Measurements from ENCODE around the gene OCIAD1. TPM values are rescaled to one million over a fixed set of nuclear protein-coding genes. Genes with fewer than 3 reads are reported as not detected.

OCIAD1 gene
- total RNA-seq, 1 experiment from 2014 or later: 103 TPM

DNA sequence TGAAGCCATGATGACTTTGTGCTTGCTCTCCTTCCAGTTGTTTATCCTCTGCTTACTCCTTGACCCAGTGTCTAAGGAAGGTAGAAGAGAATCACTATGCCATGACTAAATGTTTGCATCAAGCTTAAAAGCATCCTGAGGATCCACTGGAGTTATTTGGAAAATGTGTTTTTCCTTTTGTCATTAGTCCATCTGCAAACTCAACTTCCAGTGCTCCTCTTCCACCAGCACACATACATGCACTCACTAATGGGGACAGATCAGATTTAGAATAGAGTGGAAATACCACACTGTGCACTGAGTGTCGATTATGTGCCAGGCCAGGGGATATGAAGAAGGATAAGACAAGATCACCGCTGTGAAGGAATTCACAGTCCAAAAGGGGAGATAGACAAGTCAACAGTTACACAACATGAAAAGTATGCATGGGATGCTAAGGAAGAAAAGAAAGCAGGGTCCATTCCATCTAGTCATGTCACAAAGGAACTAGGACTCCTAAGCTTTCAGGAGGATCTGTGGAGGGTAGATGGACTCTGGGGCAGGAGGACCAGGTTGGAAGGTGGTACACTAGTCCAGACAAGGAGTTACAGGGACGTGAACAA lies 73.8 kb downstream of the OCIAD1 start:
- no TSS peak for BruUV-seq (replicated peaks)
- in situ Hi-C loops (cut with HindIII; ENCODE audit: low pct_unique_long_range_greater_than_20kb, low sequenced_read_pairs): no loop called here
- Histone ChIP-seq H3K27me3 (ENCODE audit: control insufficient read depth, insufficient read depth, low read length) (no peaks in the 10 kb centered on the region), H3K4me1 (ENCODE audit: control insufficient read depth, insufficient read depth, low read length) (peaks cover 5% of the 10 kb centered on the region), H3K27ac (ENCODE audit: low read length) (no peak overlapping the region), H3K9me3 (ENCODE audit: control insufficient read depth, insufficient read depth, low read depth, low read length) (no peaks in the 10 kb centered on the region), H3K36me3 (ENCODE audit: control insufficient read depth, insufficient read depth, low read length) (no peaks in the 10 kb centered on the region), H3K4me3 (ENCODE audit: low read depth in 2 of 2, low read length in 2 of 2) (0 out of 4 replicates have a peak overlapping the region, but pooled peaks of 1 of the 2 experiments have one; percentile 9)
- POLR2A ChIA-PET: no interaction called here
- DNase-seq (ENCODE audit: low read depth, low spot score): no peak
- TF ChIP-seq, protein P1, sequence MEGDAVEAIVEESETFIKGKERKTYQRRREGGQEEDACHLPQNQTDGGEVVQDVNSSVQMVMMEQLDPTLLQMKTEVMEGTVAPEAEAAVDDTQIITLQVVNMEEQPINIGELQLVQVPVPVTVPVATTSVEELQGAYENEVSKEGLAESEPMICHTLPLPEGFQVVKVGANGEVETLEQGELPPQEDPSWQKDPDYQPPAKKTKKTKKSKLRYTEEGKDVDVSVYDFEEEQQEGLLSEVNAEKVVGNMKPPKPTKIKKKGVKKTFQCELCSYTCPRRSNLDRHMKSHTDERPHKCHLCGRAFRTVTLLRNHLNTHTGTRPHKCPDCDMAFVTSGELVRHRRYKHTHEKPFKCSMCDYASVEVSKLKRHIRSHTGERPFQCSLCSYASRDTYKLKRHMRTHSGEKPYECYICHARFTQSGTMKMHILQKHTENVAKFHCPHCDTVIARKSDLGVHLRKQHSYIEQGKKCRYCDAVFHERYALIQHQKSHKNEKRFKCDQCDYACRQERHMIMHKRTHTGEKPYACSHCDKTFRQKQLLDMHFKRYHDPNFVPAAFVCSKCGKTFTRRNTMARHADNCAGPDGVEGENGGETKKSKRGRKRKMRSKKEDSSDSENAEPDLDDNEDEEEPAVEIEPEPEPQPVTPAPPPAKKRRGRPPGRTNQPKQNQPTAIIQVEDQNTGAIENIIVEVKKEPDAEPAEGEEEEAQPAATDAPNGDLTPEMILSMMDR (IDR thresholded peaks at IDR 0.05): no peak
- CTCF ChIA-PET: no interaction called here
- no peak for ATAC-seq
- intact Hi-C loops (cut with micrococcal nuclease; ENCODE audit: unreplicated experiment): no loop called here

- intact Hi-C loops (cut with micrococcal nuclease; ENCODE audit: unreplicated experiment): no loop called here
- ChIA-PET CTCF (no interaction called here), POLR2A (no interaction called here)
- Histone ChIP-seq H3K27me3 (ENCODE audit: control insufficient read depth, insufficient read depth, low read length) (no peaks in the 10 kb centered on the region), H3K9me3 (ENCODE audit: control insufficient read depth, insufficient read depth, low read depth, low read length) (no peaks in the 10 kb centered on the region), H3K4me3 (ENCODE audit: low read depth in 2 of 2, low read length in 2 of 2) (peak overlapping the region; percentile 59 to 60), H3K27ac (ENCODE audit: low read length) (no peak overlapping the region), H3K36me3 (ENCODE audit: control insufficient read depth, insufficient read depth, low read length) (no peaks in the 10 kb centered on the region), H3K4me1 (ENCODE audit: control insufficient read depth, insufficient read depth, low read length) (peaks cover 4% of the 10 kb centered on the region; the same call in 1 of the 2 replicates)
- TF ChIP-seq, protein P1 (IDR thresholded peaks at IDR 0.05): peak; percentile 48
- TF ChIP-seq, protein P2, sequence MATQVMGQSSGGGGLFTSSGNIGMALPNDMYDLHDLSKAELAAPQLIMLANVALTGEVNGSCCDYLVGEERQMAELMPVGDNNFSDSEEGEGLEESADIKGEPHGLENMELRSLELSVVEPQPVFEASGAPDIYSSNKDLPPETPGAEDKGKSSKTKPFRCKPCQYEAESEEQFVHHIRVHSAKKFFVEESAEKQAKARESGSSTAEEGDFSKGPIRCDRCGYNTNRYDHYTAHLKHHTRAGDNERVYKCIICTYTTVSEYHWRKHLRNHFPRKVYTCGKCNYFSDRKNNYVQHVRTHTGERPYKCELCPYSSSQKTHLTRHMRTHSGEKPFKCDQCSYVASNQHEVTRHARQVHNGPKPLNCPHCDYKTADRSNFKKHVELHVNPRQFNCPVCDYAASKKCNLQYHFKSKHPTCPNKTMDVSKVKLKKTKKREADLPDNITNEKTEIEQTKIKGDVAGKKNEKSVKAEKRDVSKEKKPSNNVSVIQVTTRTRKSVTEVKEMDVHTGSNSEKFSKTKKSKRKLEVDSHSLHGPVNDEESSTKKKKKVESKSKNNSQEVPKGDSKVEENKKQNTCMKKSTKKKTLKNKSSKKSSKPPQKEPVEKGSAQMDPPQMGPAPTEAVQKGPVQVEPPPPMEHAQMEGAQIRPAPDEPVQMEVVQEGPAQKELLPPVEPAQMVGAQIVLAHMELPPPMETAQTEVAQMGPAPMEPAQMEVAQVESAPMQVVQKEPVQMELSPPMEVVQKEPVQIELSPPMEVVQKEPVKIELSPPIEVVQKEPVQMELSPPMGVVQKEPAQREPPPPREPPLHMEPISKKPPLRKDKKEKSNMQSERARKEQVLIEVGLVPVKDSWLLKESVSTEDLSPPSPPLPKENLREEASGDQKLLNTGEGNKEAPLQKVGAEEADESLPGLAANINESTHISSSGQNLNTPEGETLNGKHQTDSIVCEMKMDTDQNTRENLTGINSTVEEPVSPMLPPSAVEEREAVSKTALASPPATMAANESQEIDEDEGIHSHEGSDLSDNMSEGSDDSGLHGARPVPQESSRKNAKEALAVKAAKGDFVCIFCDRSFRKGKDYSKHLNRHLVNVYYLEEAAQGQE (IDR thresholded peaks at IDR 0.05; ENCODE audit: insufficient read depth in 1 of 2, low read depth in 2 of 2, low read length in 1 of 2): no peak
- no peak for TF ChIP-seq TCF7L2 (IDR thresholded peaks at IDR 0.05; ENCODE audit: low read depth, low read length)
- no peak for ATAC-seq
- BruUV-seq (replicated peaks): no TSS peak
- DNase-seq (ENCODE audit: low read depth, low spot score): no peak
- in situ Hi-C loops (cut with HindIII; ENCODE audit: low pct_unique_long_range_greater_than_20kb, low sequenced_read_pairs): no loop called here
These were observed 74.6 kb downstream of the OCIAD1 start for GRCh38 chr4:48905363-48906015.
